OCI-LY3 (cell line): Measurements from ENCODE around the gene ERC2.

Source experiments
- CTCF ChIP-seq: fragments of 200-600, 300-600 bp; sonication (generic); IDR thresholded peaks from 2 replicates; pipeline ENCODE4 v1.5.1; 2014; ENCODE audit warnings: antibody characterized with exemption, low read length, low read depth
- EZH2phosphoT487 ChIP-seq: fragments of 200-600 bp; shearing (Covaris generic); IDR thresholded peaks from 2 replicates; pipeline ENCODE4 v1.6.1; 2018; ENCODE audit warnings: antibody characterized with exemption, mixed run types, low read depth

GRCh38 chr3:55884066-55884465 is 584.2 kb downstream of the ERC2 start:
- TF ChIP-seq CTCF, result no peak
- TF ChIP-seq EZH2phosphoT487, result no peak
